ENCODE measurements around the gene ENAH.

DNA sequence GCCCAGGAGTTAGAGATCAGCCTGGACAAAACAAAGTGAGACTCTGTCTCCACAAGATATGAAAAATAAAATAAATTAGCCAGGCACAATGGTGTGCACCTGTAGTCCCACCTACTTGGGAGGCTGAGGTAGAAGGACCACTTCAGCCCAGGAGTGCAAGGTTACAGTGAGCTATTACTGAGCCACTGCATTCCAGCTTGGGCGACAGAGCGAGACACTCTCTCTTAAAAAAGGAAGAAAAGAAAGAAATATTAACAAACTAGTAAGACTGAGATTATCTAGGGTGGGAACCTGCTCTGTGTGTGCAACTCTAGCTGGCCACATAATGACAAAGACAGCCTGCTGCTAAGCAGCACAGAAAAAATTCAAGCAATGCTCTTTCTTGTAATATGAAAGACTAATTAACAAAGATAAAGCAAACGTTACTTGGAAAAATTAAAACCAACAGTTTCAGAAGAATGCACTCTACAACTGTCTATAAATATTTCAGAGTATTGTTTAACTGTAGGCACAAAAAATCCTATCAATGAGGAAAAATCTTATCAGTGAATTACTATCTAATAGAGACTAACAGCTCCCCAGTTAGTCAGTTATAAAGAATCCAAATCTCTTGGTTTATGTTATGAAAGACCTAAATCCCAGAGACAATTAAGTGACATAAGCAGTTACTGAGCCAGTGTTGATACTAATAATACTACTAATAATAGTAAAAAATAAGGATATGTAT, 74.5 kb downstream of the ENAH start:
- no peak for TF ChIP-seq CTCF (IDR thresholded peaks at IDR 0.05; ENCODE audit: low read depth, low read length, poor library complexity, severe bottlenecking)
- no peak for TF ChIP-seq EZH2phosphoT487 (IDR thresholded peaks at IDR 0.05; ENCODE audit: borderline replicate concordance, low read length)
